T follicular helper cell (primary cell): ENCODE results near the gene CAV1.

Experiments used
- DNase-seq: peaks from one replicate; pipeline ENCODE4 v3.0.0-alpha.2; 2020; ENCODE audit warnings: low read depth

CAV1 gene

GRCh38 chr7:116557901-116558300 is 33.1 kb downstream of the CAV1 start:
- DNase-seq = no peak

- no peak for DNase-seq
These were observed 35.5 kb downstream of the CAV1 start for GRCh38 chr7:116560021-116560970.

GRCh38 chr7:116561697-116562483 is 37.1 kb downstream of the CAV1 start:
- DNase-seq = no peak

GRCh38 chr7:116562529-116563121 is 37.8 kb downstream of the CAV1 start:
- no peak for DNase-seq

- no peak for DNase-seq
These were observed 41.1 kb downstream of the CAV1 start for GRCh38 chr7:116565981-116566380.

GRCh38 chr7:116566666-116567065 is 41.8 kb downstream of the CAV1 start:
- DNase-seq = no peak

- DNase-seq = no peak
These were observed 44.9 kb downstream of the CAV1 start for GRCh38 chr7:116569737-116570136.

- DNase-seq = no peak
These were observed 45.5 kb downstream of the CAV1 start for GRCh38 chr7:116570306-116570705.

- no peak for DNase-seq
These were observed 46.2 kb downstream of the CAV1 start for GRCh38 chr7:116571037-116571436.

GRCh38 chr7:116571552-116571951 is 46.7 kb downstream of the CAV1 start:
- no peak for DNase-seq

- no peak for DNase-seq
These were observed 47.2 kb downstream of the CAV1 start for GRCh38 chr7:116572036-116572435.

GRCh38 chr7:116573541-116573940 is 48.7 kb downstream of the CAV1 start:
- DNase-seq = no peak

GRCh38 chr7:116574025-116574822 is 49.4 kb downstream of the CAV1 start:
- no peak for DNase-seq

GRCh38 chr7:116575853-116576252 is 51.0 kb downstream of the CAV1 start:
- DNase-seq = no peak

GRCh38 chr7:116576350-116577319 is 51.8 kb downstream of the CAV1 start:
- no peak for DNase-seq

GRCh38 chr7:116577320-116577871 is 52.6 kb downstream of the CAV1 start:
- no peak for DNase-seq

GRCh38 chr7:116578526-116578925 is 53.7 kb downstream of the CAV1 start:
- DNase-seq = no peak

GRCh38 chr7:116579322-116579721 is 54.5 kb downstream of the CAV1 start:
- no peak for DNase-seq

GRCh38 chr7:116579835-116580234 is 55.0 kb downstream of the CAV1 start:
- no peak for DNase-seq

GRCh38 chr7:116582164-116582732 is 57.4 kb downstream of the CAV1 start:
- no peak for DNase-seq
